IPS-18c (cell line): ENCODE data around the gene DNAJC12.
"Not testable (repeated sequence)": the region's sequence is repeated elsewhere in the genome, so short reads cannot be mapped to it uniquely, and the experiment has no call there.

Experiments
- H3K4me3 ChIP-seq: 2 replicates; pipeline ENCODE4 v1.7.0; 2013; ENCODE audit warnings: low read depth, mild to moderate bottlenecking, low read length, moderate library complexity; ENCODE audit not compliant: insufficient read depth
- H3K9me3 ChIP-seq: one replicate; pipeline ENCODE4 v1.6.1; 2013; ENCODE audit warnings: mild to moderate bottlenecking, low read length, moderate library complexity; ENCODE audit not compliant: control insufficient read depth, insufficient read depth

Gene DNAJC12

DNA sequence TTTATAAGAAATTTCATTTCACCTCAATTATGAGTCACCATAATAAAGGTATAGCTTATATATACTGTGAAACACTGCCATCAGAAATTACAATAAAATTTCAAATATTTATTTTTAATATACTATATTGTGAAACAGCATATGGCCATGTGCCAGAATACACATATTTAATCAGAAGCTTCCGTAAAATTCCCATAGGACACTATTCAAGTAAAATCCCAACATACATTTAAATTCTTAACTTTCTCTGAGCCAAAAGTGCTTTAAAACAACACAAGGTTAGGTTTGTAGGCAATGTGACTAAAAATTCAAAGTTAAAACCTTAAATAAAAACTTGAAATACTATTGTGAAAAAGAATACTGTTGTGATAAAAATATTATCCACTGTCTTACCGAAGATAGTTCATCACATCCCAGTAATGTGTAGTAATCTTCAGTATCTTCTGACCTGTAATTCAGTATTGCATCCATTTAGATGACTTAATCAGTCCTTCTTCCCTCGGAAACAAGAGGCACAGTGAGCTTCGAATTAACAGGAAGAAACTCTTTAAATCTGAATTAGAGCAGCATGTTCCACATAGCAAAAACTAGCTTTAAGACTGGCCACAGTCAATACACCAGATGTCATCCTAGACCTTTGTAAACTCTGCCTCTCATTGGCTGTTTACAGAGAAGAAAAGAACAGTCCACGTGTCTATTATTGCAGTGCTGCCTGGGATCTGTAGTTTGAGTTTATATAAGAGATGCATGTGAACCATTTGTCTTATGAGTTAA lies at the start of gene DNAJC12:
Gene DNAJC12, minus strand, starts transcription at position 648 of the 774 bp plus-strand sequence. Its CDS starts 177 bp downstream, at position 471.
- no peak within 1 kb of the TSS for H3K4me3 ChIP-seq
- H3K9me3 ChIP-seq: no peaks in the 10 kb centered on the region

DNA sequence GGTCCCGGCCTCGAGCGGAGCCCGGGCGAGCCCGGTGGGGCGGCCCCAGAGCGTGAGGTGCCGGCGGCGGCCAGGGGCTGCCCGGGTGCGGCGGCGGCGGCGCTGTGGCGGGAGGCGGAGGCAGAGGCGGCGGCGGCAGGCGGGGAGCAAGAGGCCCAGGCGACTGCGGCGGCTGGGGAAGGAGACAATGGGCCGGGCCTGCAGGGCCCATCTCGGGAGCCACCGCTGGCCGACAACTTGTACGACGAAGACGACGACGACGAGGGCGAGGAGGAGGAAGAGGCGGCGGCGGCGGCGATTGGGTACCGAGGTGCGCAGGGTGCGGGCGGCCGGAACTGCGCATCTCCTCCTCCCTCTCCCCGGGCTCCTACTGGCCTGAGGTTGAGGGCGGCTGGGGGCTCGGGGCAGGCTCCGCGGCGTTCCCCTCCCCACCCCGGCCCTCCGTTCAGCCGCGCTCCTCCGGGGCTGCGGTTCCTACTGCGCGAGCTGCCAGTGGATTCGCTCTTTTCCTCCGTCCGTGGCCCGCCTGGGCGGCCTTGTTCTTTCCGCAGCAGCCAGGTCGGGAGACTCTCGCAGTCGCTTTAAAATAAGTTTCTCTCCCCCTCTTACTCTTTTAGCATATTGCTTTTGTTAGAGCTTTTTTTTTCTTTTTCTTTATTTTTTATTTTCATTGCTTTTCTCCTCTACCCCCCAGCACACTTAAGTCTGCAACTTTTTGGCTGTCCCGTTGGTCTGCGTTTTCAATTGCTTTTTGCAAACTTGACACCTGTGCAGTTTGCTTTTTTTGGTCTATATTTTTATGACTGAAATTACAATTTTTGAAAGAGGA lies 47.1 kb upstream of the DNAJC12 start:
- no peaks in the 10 kb centered on the region for H3K9me3 ChIP-seq
- H3K4me3 ChIP-seq: peak overlapping the region; percentile 86

DNA sequence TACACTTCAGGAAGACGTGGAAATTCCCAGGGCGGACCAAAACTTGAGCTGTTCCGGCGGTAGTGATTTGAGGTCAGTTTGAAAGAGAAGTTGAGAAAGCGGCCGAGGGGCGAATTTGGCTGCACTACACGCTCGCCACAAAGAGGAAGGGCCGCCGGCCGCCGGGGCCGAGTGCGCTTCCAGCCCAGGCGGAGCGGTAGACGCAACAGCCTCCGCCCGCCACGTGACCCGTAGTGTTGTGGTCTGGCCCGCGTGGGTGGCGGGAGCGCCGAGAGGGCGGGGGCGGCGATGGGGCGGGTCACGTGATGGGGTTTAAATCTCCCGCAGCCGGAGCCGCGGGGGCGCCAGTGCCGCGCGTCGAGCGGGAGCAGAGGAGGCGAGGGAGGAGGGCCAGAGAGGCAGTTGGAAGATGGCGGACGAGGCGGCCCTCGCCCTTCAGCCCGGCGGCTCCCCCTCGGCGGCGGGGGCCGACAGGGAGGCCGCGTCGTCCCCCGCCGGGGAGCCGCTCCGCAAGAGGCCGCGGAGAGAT lies 46.4 kb upstream of the DNAJC12 start, which contains the start of gene SIRT1:
Gene SIRT1, plus strand, starts transcription at position 344 of the 529 bp plus-strand sequence. Its CDS starts 66 bp downstream, at position 410.
- H3K4me3 ChIP-seq: peak within 1 kb of the TSS; percentile 86
- no peaks in the 10 kb centered on the region for H3K9me3 ChIP-seq

DNA sequence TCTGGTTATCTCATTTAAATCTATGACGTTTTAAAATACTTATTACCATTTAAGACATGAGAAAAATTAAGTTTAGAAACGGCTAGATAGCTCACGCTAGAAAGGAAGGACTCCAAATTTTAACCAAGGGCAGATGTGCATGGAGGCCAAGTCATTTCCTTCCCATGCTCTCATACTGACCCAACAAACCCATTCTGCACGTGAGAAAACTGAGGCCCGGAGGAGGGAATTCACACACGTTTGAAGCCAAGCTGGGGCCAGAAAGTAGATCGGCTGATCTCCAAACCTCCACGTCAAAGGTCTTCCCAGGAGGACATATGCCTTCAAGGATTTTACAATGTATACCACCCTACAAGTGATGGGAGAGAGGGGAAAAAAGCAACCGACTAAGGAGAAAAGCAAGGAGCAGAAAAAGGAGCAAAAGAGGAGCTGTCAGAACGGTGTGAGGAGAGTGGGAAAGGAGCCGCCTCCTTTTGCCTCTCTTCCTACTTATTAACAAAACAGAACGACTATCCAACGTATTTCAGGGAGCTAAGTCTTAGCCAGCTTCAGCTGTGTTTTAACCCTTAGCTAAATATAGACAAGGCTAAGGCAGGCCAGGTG lies 45.8 kb upstream of the DNAJC12 start:
- H3K4me3 ChIP-seq: peak overlapping the region; percentile 53
- no peaks in the 10 kb centered on the region for H3K9me3 ChIP-seq

DNA sequence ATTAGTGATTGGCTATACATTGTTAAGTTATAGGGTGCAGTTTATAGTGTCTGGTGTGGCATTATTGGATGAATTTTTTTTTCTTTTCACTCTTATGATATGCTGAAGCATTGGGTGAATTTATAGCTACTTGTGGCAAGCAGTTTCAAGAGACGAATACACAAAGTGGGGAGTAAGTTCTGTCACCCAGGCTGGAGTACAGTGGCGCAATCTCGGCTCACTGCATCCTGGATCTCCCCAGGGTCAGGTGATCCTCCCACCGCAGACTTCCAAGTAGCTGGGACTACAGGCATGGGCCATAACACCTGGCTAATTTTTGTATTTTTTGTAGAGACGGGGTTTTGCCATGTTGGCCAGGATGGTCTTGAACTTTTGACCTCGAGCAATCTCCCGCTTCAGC lies 40.1 kb upstream of the DNAJC12 start:
- no peak overlapping the region for H3K4me3 ChIP-seq
- H3K9me3 ChIP-seq: no peaks in the 10 kb centered on the region

DNA sequence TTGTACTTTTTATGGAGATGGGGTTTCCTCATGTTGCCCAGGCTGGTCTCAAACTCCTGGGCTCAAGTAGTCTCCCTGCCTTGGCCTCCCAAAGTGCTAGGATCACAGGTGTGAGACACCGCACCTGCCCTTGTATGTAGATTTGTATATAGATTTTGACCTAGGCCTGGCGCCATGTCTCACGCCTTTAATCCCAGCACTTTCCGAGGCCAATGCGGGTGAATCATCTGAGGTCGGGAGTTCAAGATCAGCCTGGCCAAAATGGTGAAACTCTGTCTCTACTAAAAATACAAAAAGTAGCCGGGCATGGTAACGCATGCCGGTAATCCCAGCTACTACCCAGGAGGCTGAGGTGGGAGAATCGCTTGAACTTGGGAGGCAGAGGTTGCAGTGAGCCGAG lies 39.4 kb upstream of the DNAJC12 start:
- H3K4me3 ChIP-seq, H3K9me3 ChIP-seq: not testable (repeated sequence)

DNA sequence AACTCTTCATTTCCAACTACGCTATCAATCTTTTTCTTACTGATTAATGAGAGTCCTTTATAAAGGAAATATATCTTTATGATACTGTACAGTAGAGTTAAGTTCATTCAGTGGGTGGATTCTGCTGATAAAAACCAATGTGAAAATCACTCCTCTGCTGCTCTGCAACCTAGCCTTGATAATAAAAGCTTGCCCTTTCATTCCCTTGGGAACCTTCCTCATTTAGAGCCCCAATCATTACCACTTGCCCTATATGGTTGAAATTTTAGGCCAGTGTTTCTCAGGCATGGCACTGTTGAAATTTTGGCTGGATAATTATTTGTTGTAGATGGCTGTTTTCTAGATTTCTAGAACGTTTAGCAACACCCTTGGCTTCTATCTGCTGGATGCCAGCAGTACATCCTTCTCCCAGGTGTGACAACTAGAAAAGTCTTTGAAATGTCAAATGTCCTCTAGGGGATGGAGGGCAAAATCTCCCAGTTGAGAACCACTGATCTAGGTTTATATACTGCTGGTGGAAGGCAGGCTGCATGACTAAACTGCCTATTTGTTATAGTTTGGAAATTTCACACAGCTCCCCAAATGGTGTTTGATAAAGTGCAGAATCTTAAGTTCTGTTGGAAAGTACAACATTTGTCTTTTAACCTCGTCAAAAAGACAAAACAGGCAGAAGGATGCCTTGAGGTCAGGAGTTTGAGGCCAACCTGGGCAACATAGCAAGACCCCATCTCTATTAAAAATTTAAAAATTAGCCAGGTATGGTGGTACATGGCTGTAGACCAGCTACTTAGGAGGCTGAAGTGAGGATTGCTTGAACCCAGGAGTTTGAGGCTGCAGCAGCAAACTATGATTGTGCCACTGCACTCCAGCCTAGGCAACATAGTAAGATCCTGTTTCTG lies 37.6 kb upstream of the DNAJC12 start:
- H3K9me3 ChIP-seq: no peaks in the 10 kb centered on the region
- H3K4me3 ChIP-seq: no peak overlapping the region

DNA sequence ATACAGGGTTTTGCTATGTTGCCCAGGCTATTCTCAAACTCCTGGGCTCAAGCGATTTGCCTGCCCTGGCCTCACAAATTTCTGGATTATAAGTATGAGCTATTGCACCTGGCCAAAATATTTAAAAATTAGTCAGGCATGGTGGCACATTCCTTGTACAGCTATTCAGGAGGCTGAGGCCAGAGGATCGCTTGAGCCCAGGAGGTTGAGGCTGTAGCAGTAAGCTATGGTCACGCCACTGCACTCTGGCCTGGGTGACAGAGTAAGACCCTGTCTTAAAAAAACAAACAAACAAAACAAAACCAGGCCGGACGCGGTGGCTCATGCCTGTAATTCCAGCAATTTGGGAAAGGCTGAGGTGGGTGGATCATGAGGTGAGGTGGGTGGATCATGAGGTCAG lies 32.0 kb upstream of the DNAJC12 start:
- Histone ChIP-seq H3K9me3 (peaks cover 2% of the 10 kb centered on the region), H3K4me3 (no peak overlapping the region)

DNA sequence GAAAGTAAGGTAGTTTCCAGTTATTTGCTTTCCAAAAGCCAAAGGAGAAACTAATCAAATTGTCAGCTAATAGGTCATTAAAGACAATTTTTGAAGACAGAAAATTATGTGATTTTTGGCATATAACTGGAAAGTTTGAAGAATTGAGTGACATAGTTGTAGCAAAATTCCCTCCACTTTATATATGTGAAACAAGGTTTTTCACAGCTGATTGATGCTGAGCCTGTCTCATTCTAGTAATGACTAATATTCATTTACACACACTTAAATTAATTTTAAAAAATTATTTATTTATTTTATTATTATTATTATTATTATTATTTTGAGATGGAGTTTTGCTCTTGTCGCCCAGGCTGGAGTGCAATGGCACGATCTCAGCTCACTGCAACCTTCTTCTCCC lies 30.1 kb upstream of the DNAJC12 start:
- Histone ChIP-seq H3K4me3 (no peak overlapping the region), H3K9me3 (peaks cover 2% of the 10 kb centered on the region)

DNA sequence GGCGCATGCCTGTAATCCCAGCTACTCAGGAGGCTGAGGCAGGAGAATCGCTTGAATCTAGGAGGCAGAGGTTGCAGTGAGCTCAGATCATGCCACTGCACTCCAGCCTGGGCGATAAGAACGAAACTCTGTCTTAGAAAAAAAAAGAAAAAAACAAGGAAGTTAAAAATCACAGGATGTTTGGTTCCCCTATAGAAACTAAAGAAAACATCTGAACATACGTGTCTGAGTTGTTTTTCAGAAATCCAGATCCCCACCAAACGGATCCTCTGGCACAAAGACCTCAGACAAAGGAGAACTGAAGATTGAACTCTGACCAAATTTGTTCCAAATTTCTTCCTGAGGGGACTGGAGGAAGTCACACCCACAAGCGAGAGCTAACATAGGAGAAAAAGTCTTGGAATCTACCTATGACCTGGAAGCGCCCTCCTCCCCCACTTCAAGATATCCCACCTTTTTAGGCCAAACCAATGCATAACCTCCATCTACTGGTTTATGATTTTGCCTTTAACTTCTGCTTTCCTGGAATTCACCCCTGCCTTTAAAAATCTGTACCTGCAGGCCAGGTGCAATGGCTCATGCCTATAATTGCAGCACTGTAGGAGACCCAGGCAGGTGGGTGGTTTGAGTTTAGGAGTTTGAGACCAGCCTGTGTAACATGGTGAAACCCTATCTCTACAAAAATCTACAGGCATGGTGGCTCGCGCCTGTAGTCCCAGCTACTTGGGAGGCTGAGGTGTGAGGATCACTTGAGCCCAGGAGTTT lies 26.8 kb upstream of the DNAJC12 start:
- no peak overlapping the region for H3K4me3 ChIP-seq
- H3K9me3 ChIP-seq: peaks cover under 1% of the 10 kb centered on the region

DNA sequence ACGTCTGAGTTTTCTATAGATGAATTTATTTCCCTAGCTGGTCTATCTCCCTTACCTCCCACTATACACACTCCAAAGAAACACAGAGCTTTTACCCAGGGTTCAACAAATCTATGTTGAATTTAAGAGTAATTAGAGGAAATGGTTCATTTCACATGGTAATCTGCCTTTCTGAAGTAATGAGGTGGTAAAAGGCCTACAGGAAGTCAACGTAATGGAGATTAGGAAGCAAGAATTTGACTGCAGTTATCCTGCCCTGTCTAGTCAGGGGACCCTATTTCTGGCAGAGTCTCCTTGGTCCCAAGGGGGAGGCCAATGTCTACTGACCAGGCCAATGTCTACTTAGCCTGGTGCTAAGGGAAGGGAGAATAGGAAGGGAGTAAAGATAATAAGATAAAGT lies 25.1 kb upstream of the DNAJC12 start:
- H3K4me3 ChIP-seq: no peak overlapping the region
- no peaks in the 10 kb centered on the region for H3K9me3 ChIP-seq

DNA sequence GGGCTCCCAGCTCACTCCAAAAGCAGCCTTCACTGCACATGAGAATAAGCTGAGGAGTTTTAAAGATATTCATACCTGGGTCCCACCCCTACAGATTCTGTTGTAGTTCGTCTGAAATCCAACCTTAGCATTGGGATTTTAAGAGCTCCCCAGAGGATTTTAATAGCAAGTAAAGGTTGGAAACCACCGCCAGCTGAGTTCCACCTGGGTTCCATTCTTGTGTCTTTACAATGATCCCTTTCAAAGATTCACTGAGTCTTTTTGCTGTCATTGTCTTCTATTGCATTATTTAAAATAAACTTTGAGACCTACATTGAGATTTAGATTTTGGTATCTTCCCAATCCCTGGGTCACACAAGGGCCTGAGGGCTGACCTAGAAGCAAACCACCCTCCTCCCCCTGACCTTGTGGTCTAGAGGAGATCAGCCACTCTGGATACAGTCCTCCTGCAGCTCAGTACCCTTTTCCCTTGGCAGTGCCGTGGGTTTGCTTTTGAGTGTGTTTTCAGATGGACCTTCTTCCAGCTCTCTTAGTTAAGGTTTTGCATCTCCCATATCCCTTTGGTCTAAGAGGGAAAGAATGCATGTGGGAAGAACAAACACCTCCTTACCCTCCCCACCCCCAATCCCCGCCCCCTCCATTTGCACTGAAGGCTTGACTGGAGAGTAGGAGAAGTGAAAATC lies 23.9 kb upstream of the DNAJC12 start:
- Histone ChIP-seq H3K4me3 (peak overlapping the region; percentile 39), H3K9me3 (no peaks in the 10 kb centered on the region)

DNA sequence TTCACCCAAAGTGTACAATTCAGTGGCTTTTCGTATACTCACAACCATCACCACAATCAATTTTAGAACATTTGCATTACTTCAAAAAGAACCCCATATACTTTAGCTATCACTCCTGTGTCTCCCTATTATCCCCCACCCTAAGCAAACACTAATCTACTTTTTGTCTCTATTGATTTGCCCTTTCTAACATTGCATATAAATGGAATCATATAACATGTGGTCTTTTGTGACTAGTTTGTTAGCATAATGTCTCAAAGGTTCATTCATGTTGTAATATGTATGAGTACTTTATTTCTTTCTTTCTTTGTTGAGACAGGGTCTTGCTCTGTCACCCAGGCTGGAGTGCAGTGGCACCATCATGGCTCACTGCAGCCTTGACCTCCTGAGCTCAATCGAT lies 21.0 kb upstream of the DNAJC12 start:
- Histone ChIP-seq H3K4me3 (no peak overlapping the region), H3K9me3 (no peaks in the 10 kb centered on the region)

DNA sequence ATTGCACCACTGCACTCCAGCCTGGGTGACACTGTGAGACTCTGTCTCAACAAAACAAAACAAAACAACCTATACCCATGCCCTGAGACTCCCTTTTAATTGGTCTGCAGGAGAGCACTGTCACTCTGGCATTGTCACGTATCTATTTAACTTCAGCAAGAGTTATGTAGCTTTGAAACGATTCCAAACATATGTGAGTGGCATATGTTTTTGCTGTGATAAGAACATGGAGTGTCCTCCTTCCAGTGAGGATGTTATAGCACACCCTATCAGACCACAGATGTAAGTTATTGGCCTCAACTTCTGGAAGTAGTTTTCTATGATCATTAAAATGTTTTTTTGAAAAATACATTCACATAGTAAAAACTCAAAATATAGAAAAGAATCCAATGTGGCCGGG lies 15.5 kb upstream of the DNAJC12 start:
- Histone ChIP-seq H3K9me3 (no peaks in the 10 kb centered on the region), H3K4me3 (no peak overlapping the region)

DNA sequence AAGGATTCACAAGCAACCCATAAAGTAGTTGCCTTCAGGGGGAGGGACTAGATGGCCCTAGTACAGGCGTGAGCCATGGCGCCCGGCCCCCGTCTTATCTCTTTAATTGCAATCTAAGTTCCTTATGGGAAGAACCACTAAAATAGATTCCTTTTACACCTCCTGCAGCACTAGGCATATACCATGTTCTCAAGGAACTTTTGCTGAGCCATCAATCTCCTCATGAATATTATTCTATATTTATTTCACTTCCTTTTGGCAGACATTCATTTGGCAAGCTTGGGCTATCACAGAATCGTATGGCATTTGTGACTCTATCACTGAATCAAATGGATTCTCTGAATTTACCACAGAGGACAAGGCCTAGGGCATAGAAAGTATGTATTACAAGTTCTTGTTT lies 14.8 kb upstream of the DNAJC12 start:
- H3K4me3 ChIP-seq: no peak overlapping the region
- H3K9me3 ChIP-seq: no peaks in the 10 kb centered on the region

DNA sequence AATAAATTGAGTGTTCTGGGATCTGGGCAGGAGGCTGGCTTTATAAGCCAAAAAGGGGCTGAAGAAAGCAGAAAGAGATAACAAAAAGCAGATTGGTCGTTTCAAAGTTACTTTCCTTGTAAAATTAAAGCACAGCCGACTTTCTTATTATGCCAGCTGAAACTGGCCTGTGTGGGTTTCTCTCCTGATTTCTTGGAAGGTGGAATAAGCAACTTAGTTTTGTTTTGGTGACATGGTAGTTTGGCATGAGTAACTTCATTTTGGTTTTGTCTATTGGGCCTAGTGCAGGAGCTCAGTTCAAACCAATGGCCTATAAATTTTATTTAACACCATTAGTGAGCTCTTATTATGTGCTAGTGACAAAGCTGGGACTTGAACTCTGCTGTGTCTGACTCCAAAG lies 13.2 kb upstream of the DNAJC12 start:
- Histone ChIP-seq H3K4me3 (no peak overlapping the region), H3K9me3 (no peaks in the 10 kb centered on the region)
